GM11168 (cell line): ENCODE results near the gene ELL.

Experiments used
- in situ Hi-C: fragments of 300-500 bp; cut with MboI; formaldehyde crosslinking; loops from one replicate; pipeline ENCODE4 v1.12.0; 2022; ENCODE audit warnings: low sequenced_read_pairs; ENCODE audit not compliant: unreplicated experiment

Gene ELL

GRCh38 chr19:18506101-18506930 lies 15.6 kb downstream of the ELL start:
- in situ Hi-C loops, result no loop called here

- in situ Hi-C loops, result no loop called here
Measured at GRCh38 chr19:18504886-18505610, 16.8 kb downstream of the ELL start.

GRCh38 chr19:18503971-18504885 lies 17.6 kb downstream of the ELL start:
- in situ Hi-C loops, result no loop called here

- in situ Hi-C loops, result no loop called here
Measured at GRCh38 chr19:18503337-18503970, 18.4 kb downstream of the ELL start.

GRCh38 chr19:18502638-18503294 lies 19.1 kb downstream of the ELL start:
- in situ Hi-C loops, result no loop called here

GRCh38 chr19:18502246-18502637 lies 19.6 kb downstream of the ELL start:
- in situ Hi-C loops, result no loop called here

- in situ Hi-C loops, result no loop called here
Measured at GRCh38 chr19:18501832-18502231, 20.0 kb downstream of the ELL start.

GRCh38 chr19:18501351-18501750 lies 20.5 kb downstream of the ELL start:
- in situ Hi-C loops, result no loop called here

- in situ Hi-C loops, result no loop called here
Measured at GRCh38 chr19:18500799-18501198, 21.1 kb downstream of the ELL start.

GRCh38 chr19:18500376-18500775 lies 21.5 kb downstream of the ELL start:
- in situ Hi-C loops, result no loop called here

- in situ Hi-C loops, result no loop called here
Measured at GRCh38 chr19:18499055-18499775, 22.7 kb downstream of the ELL start.

- in situ Hi-C loops, result no loop called here
Measured at GRCh38 chr19:18496980-18497256, 25.0 kb downstream of the ELL start.

- in situ Hi-C loops, result no loop called here
Measured at GRCh38 chr19:18496167-18496979, 25.5 kb downstream of the ELL start.

GRCh38 chr19:18495204-18495911 lies 26.5 kb downstream of the ELL start:
- in situ Hi-C loops, result no loop called here

- in situ Hi-C loops, result no loop called here
Measured at GRCh38 chr19:18494267-18494607, 27.6 kb downstream of the ELL start.

GRCh38 chr19:18493440-18494266 lies 28.2 kb downstream of the ELL start:
- in situ Hi-C loops, result no loop called here
